ENCODE data around the gene SYCE3.

Gene SYCE3

DNA sequence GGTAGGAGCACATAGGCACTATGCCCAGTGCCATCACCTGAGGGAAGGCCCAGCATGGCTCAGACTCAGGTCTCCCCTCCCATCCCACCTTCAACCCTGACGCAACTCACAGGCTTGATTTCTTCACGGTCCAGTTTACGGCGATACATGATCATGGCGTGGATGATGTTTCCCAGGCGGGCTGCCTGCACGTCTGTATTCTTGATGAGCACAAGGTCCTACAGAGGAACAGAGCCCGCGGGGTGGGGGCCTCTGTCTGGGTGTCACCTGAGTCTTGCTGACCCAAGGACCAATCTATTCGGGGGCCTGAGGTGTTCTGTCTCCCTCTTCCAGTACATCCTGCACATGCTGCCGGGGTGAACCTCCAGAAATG lies 11.7 kb upstream of the SYCE3 start:
- no peak for DNase-seq

- DNase-seq: no peak
Measured at GRCh38 chr22:50573491-50574382, 11.0 kb upstream of the SYCE3 start.

GRCh38 chr22:50572965-50573364 lies 10.2 kb upstream of the SYCE3 start:
- no peak for DNase-seq

GRCh38 chr22:50571264-50572175 lies 8.8 kb upstream of the SYCE3 start:
- no peak for DNase-seq

GRCh38 chr22:50570861-50571260 lies 8.1 kb upstream of the SYCE3 start:
- DNase-seq: no peak

DNA sequence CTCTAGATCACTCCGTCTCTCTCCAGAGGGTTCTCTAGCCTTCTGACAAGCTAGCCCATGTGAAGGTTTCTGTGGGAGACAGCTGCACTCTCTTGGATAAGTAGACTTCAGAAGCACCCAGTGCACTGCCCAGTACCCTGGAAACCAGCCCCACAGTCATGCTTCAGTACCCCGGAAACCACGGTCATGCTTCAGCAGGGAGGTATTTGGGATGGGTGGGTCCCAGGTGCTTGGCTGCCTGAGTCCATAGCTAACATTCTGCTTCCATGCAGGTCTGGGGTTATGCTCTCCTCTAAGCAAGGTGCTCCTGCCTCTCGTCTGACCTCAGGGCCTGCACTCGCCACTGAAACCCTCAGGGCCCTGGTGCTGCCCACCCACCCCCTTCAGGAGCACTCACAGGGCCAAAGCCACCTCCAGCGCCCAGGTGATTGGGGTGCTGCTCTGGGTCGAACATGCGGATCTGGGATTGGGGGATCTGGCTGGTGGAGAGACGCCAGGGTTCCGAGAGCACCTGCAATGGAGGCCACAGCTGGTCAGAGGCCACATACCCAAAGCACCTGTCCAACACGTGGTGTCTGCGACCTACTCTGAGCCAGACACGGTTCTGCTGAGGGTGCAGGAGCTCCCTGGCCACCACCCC lies 7.3 kb upstream of the SYCE3 start:
- no peak for DNase-seq

DNA sequence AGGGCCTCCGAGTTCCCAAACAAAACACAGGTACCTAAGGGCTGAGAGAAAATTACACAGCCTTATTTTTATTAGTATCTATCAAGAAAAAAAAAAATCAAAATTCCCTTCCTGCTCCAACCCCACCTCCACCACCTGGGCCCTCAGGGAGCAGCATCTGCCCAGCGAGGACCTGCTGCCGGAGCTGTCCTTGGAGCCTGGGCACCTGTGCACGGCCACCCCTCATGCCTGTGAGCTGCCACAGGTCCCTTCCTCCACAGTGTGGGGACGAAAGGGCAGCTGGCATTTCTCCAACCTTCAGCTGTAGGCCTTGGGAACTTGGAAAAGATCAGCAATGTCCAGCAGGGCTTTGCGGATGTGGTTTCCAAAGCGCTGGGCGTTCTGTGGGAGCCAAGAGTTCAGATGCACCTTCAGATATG lies 6.3 kb upstream of the SYCE3 start:
- DNase-seq: no peak

DNA sequence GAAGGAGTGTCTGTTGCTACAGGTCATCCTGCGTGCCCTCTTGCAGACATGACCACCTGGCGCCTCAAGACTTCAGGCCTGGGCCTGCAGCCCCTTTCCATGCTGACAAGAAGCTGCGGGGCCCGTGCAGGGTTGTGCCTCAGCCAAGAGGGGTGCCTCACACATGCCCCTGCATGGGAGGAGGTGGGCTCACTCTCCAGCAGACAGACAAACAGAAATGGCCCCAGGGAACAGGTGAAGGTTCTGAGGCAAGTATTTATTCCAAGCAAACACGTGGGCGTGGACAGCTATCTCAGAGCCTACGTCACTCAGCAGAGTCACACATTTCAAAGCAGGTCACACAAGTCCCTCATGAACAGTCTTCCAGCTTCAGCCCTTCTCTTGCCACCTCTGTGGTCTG lies 5.9 kb upstream of the SYCE3 start:
- DNase-seq: no peak

GRCh38 chr22:50567721-50568252 lies 5.1 kb upstream of the SYCE3 start:
- DNase-seq: no peak

DNA sequence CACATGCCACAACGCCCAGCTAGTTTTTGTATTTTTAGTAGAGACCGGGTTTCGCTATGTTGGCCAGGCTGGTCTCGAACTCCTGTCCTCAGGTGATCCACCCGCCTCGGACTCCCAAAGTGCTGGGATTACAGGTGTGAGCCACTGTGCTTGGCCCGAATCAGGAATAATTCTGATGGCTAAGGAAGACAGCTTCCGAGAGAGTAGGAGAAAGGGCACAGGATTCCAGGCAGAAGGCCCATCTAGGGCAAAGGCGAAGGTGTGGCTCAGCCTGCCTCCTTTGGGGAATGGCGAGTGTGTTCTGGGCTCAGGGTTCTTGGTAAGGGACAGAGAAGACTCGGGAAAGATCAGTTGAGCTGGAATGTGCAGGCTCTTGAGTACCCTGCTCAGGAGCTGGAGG lies 1.6 kb upstream of the SYCE3 start:
- DNase-seq: no peak

GRCh38 chr22:50563413-50564160 lies 868 bp upstream of the SYCE3 start:
- no peak for DNase-seq

- no peak for DNase-seq
Measured at GRCh38 chr22:50561401-50562358, 1.0 kb downstream of the SYCE3 start.

DNA sequence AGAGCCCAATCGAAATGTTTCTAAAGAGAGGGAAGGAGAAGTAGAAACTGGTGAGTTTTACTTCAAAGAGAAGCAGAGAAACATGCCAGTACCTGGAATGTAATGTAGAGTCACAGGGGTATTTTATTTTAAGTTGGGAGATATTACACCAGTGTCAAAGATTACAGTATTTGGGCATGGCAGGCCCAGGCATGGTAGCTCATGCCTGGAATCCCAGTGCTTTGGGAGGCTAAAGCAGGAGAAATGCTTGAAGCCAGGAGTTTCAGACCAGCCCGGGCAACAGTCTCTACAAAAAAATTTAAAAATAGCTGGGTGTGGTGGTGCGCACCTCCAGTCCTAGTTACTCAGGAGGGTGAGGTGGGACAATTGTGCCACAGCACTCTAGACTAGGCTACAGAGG lies 2.7 kb downstream of the SYCE3 start:
- no peak for DNase-seq

GRCh38 chr22:50556703-50557102 lies 6.0 kb downstream of the SYCE3 start:
- no peak for DNase-seq

- no peak for DNase-seq
Measured at GRCh38 chr22:50553310-50553709, 9.4 kb downstream of the SYCE3 start.

GRCh38 chr22:50551160-50551752 lies 11.5 kb downstream of the SYCE3 start:
- no peak for DNase-seq

GRCh38 chr22:50550395-50550794 lies 12.3 kb downstream of the SYCE3 start:
- no peak for DNase-seq

- DNase-seq: no peak
Measured at GRCh38 chr22:50548921-50549790, 13.6 kb downstream of the SYCE3 start.

Measured in T-helper 2 cell (primary cell).